Motor neuron (in vitro differentiated cells): Measurements from ENCODE around the gene SLC38A7. TPM values are rescaled to one million over a fixed set of nuclear protein-coding genes. Genes with fewer than 3 reads are reported as not detected.
"Not testable (repeated sequence)": the region's sequence is repeated elsewhere in the genome, so short reads cannot be mapped to it uniquely, and the experiment has no call there.

Source experiments
- ATAC-seq, 8 experiments: fragments of 200-7000 bp; cut with Tn5 transposase; replicated peaks in 6 of 8; 2 replicates each; pipeline ENCODE4 v1.8.0; 2021; ENCODE audit warnings: mild to moderate bottlenecking in 8 of 8, moderate library complexity in 8 of 8
- H3K27ac ChIP-seq, 2 donors: fragments of 250-450 bp; sonication (Bioruptor Pico); 2 replicates each; pipeline ENCODE4 v1.9.0; 2021; ENCODE audit warnings: antibody characterized with exemption in 2 of 2, mild to moderate bottlenecking in 2 of 2, moderate library complexity in 1 of 2
- H3K4me1 ChIP-seq, 2 donors: fragments of 250-450 bp; sonication (Bioruptor Pico); replicated peaks in 1 of 2; 2 replicates each; pipeline ENCODE4 v1.6.1; 2021; ENCODE audit warnings: antibody characterized with exemption in 2 of 2, mild to moderate bottlenecking in 2 of 2, moderate library complexity in 1 of 2
- H3K4me3 ChIP-seq, 5 donors: fragments of 250-450 bp; sonication (Bioruptor Pico); 2 replicates each; pipeline ENCODE4 v1.9.0; 2021; ENCODE audit warnings: antibody characterized with exemption in 5 of 5, mild to moderate bottlenecking in 5 of 5, moderate library complexity in 4 of 5
- WGBS, 10 experiments: fragments of 450-650 bp; shearing (Covaris generic); methylation state at CpG; one replicate each; pipeline ENCODE4 v1.0.0; 2022; 5-methylcytosine and 5-hydroxymethylcytosine counted together
- in situ Hi-C, 9 experiments: fragments of 400-800 bp; cut with MboI; loops; one replicate each; pipeline ENCODE4 v1.15.0; 2021; ENCODE audit warnings: low sequenced_read_pairs in 9 of 9, low pct_unique_long_range_greater_than_20kb in 2 of 9; ENCODE audit not compliant: unreplicated experiment in 9 of 9
- total RNA-seq, 8 experiments: library from RNA; unstranded; fragments of 300-600 nt; gene quantifications; 2 replicates each; pipeline versions ENCODE4 v1.2.3 to v1.2.4, GENCODE V29; 2022

The SLC38A7 gene
- total RNA-seq, 8 experiments from 2014 or later, result 5.0 to 30.7 (median 16.9) TPM

GRCh38 chr16:58713742-58714141 lies 29.2 kb upstream of the SLC38A7 start:
- ATAC-seq, result no peak
- H3K4me1 ChIP-seq, result no peaks in the 10 kb centered on the region
- WGBS, 10 experiments, result 63 to 100% (median 100%) methylated on average over 1 of the region's 1 CpG; no CpG with 5 or more reads in 3 of the 10 experiments
- in situ Hi-C loops, result no loop called here
- H3K27ac ChIP-seq, result no peak overlapping the region
- H3K4me3 ChIP-seq, result no peak overlapping the region

- 82 to 100% (median 92%) methylated on average over 2 to 7 of the region's 7 CpGs for WGBS, 10 experiments
- Histone ChIP-seq H3K4me3 (no peak overlapping the region), H3K4me1 (no peaks in the 10 kb centered on the region), H3K27ac (no peak overlapping the region)
- ATAC-seq, result no peak
- in situ Hi-C loops, result no loop called here
These were observed 24.8 kb upstream of the SLC38A7 start for GRCh38 chr16:58709333-58709732.

GRCh38 chr16:58699151-58699550 lies 14.6 kb upstream of the SLC38A7 start:
- Histone ChIP-seq H3K27ac (no peak overlapping the region), H3K4me3 (no peak overlapping the region), H3K4me1 (no peaks in the 10 kb centered on the region)
- WGBS, 10 experiments, result 38 to 91% (median 60%) methylated on average over 1 to 4 of the region's 4 CpGs
- in situ Hi-C loops, result no loop called here
- no peak for ATAC-seq

GRCh38 chr16:58695368-58695767 lies 10.8 kb upstream of the SLC38A7 start:
- no peak for ATAC-seq
- no peak overlapping the region for H3K4me3 ChIP-seq
- no peak overlapping the region for H3K27ac ChIP-seq
- no peaks in the 10 kb centered on the region for H3K4me1 ChIP-seq
- WGBS, 10 experiments, result 0 to 100% (median 42%) methylated on average over 1 of the region's 1 CpG; no CpG with 5 or more reads in 4 of the 10 experiments
- in situ Hi-C loops, result no loop called here

- Histone ChIP-seq H3K4me1 (no peaks in the 10 kb centered on the region), H3K27ac (no peak overlapping the region), H3K4me3 (no peak overlapping the region)
- WGBS, 10 experiments, result 43 to 100% (median 86%) methylated on average over 1 of the region's 1 CpG; no CpG with 5 or more reads in 4 of the 10 experiments
- in situ Hi-C loops, result no loop called here
- no peak for ATAC-seq
These were observed 7.9 kb upstream of the SLC38A7 start for GRCh38 chr16:58692450-58692849.

GRCh38 chr16:58686985-58687706 lies 2.6 kb upstream of the SLC38A7 start:
- H3K27ac ChIP-seq, H3K4me3 ChIP-seq, H3K4me1 ChIP-seq, in situ Hi-C loops, ATAC-seq: not testable (repeated sequence)
- WGBS, 10 experiments, result 0 to 89% (median 64%) methylated on average over 2 to 6 of the region's 8 CpGs; no CpG with 5 or more reads in 2 of the 10 experiments

GRCh38 chr16:58685084-58685449 lies 497 bp upstream of the SLC38A7 start:
- Histone ChIP-seq H3K4me1 (peaks cover 6 to 9% of the 10 kb centered on the region in 2 donors), H3K4me3 (peak overlapping the region in 1 of 5 donors; percentile 68), H3K27ac (no peak overlapping the region)
- in situ Hi-C loops, result no loop called here
- WGBS, 10 experiments, result 43 to 100% (median 90%) methylated on average over 1 to 4 of the region's 6 CpGs
- no peak for ATAC-seq

- 6 to 50% (median 47%) methylated on average over 1 to 3 of the region's 3 CpGs; no CpG with 5 or more reads in 5 of the 10 experiments for WGBS, 10 experiments
- in situ Hi-C loops, result no loop called here
- peak in 2 of 8 experiments; percentile 35 to 40 for ATAC-seq
- peaks cover 6 to 9% of the 10 kb centered on the region in 2 donors for H3K4me1 ChIP-seq
- peak overlapping the region; percentile 53 to 90 (median 68) for H3K4me3 ChIP-seq
- no peak overlapping the region for H3K27ac ChIP-seq
These were observed 593 bp downstream of the SLC38A7 start for GRCh38 chr16:58684001-58684353.

- in situ Hi-C loops, result no loop called here
- no peak overlapping the region for H3K27ac ChIP-seq
- 70 to 100% (median 92%) methylated on average over 1 to 7 of the region's 16 CpGs; no CpG with 5 or more reads in 3 of the 10 experiments for WGBS, 10 experiments
- peaks cover 6 to 7% of the 10 kb centered on the region in 2 donors for H3K4me1 ChIP-seq
- ATAC-seq, result no peak
- no peak overlapping the region for H3K4me3 ChIP-seq
These were observed 4.8 kb downstream of the SLC38A7 start for GRCh38 chr16:58679763-58680162.

- no peak overlapping the region for H3K4me3 ChIP-seq
- in situ Hi-C loops, result no loop called here
- ATAC-seq, result no peak
- H3K4me1 ChIP-seq, result peaks cover 1 to 2% of the 10 kb centered on the region in 2 donors
- no peak overlapping the region for H3K27ac ChIP-seq
- WGBS, 10 experiments, result 0 to 93% (median 60%) methylated on average over 1 to 2 of the region's 3 CpGs; no CpG with 5 or more reads in 6 of the 10 experiments
These were observed 5.9 kb downstream of the SLC38A7 start for GRCh38 chr16:58678716-58679115.

GRCh38 chr16:58678269-58678668 lies 6.3 kb downstream of the SLC38A7 start:
- WGBS, 10 experiments, result 90 to 100% (median 97%) methylated on average over 1 to 4 of the region's 4 CpGs; no CpG with 5 or more reads in 6 of the 10 experiments
- no peak for ATAC-seq
- H3K4me1 ChIP-seq, result no peaks in the 10 kb centered on the region
- H3K27ac ChIP-seq, result no peak overlapping the region
- in situ Hi-C loops, result no loop called here
- H3K4me3 ChIP-seq, result no peak overlapping the region

- Histone ChIP-seq H3K27ac (no peak overlapping the region), H3K4me1 (no peaks in the 10 kb centered on the region), H3K4me3 (no peak overlapping the region)
- no peak for ATAC-seq
- in situ Hi-C loops, result loop anchor here in 4 of 9 experiments (25.0 kb wide), 2 partner anchors 334 to 359 kb away; no protein-coding TSS in a partner anchor
- WGBS, 10 experiments, result 79 to 100% (median 92%) methylated on average over 2 to 10 of the region's 18 CpGs; no CpG with 5 or more reads in 4 of the 10 experiments
These were observed 13.5 kb downstream of the SLC38A7 start for GRCh38 chr16:58670946-58671583.

GRCh38 chr16:58670177-58670576 lies 14.4 kb downstream of the SLC38A7 start:
- no peak overlapping the region for H3K4me3 ChIP-seq
- in situ Hi-C loops, result loop anchor here in 4 of 9 experiments (25.0 kb wide), 2 partner anchors 333 to 358 kb away; no protein-coding TSS in a partner anchor
- ATAC-seq, result no peak
- no peak overlapping the region for H3K27ac ChIP-seq
- H3K4me1 ChIP-seq, result no peaks in the 10 kb centered on the region
